Stimulated activated CD4-positive, alpha-beta T cell treated with anti-CD3 and anti-CD28 coated beads, Interleukin-12 subunit alpha, Interleukin-12 subunit beta, amount 100 ng/mL, for 4 hours (primary cell): ENCODE results near the gene C2CD5.
"Not testable (repeated sequence)": the region's sequence is repeated elsewhere in the genome, so short reads cannot be mapped to it uniquely, and the experiment has no call there.

Experiments used
- DNase-seq: peaks from one replicate; pipeline ENCODE4 v3.0.0-alpha.2; 2020

The C2CD5 gene

DNA sequence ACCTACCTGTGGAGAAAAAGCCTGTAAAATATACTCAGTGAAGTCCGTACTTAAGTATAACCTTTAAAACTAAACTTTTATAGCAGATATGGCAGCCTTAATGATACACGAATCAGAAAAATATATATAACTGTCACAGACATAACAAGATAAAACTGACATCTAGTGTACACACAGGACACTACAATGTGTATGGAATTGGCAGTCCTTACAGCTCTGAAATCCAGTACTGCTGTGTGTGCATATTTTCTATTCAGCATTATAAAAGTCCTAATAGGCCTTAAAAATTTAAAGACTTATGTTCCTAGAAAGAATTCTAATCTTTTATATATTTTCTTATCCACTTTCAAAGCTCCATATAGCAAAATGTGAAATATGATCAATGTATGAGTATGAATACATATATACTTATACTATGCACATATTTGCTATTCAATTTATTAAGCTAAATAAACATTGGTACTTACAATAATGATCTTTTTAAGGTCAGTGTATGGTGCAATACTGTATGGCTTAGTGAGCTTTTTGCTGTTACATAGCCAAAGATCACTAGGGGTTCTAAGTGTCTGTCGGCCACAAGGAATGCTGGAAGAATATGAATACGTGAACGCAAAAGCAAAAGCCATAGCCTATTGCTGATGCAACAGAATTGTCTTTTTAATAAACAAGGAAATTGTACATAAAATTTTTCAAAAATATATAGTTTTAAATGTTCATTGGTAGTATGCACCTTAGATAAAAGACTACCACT lies 69.2 kb downstream of the C2CD5 start:
- DNase-seq, result no peak

DNA sequence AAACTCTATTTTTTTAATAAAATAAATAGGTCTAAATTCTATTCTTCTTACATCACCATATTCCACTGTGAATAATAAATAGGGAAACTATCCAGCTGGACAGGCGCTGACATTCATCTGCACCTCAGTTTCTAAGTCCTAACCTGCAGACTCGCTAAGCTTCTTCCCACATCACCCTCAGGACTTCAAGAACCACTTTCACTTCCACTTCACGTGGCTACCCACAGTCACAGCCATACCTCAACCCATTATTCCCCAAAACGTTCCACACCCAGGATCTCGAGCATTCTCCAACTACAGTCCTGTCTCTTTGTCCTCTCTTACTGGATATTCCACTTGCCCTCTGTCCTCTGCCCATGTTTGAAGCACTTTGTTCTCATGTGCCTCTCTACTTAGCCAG lies 71.1 kb downstream of the C2CD5 start:
- DNase-seq, result no peak

DNA sequence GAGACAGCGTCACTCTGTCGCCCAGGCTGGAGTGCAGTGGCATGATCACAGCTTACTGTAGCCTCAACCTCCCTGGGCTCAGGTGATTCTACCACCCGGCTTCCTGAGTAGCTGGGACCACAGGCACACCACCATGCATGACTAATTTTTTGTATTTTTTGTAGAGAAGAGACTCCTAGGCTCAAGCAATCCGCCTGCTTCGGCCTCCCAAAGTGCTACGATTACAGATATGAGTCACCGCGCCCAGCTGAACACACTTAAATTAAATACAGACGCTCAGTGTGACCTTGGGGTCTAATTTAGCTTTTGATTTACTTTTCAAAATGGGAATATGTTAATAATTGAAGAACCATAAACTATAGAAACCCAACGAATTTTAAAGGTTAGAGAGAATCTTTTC lies 77.2 kb downstream of the C2CD5 start:
- DNase-seq, result no peak

DNA sequence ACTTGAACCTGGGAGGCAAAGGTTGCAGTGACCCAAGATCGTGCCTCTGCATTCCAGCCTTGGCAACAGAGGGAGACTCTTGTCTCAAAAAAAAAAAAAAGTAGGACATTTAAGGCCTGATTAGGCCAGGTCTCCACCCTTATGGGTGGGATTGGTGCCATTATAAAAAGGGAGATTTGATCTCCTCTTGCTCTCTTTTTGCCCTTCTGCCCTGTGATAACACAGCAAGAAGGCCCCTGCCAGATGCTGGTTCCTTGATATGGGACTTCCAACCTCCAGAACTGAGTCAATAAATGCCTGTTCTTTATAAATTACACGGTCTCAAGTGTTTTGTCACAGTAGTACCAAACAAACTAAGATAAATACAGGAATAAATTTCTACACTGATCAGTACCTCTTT lies 81.0 kb downstream of the C2CD5 start:
- no peak for DNase-seq

DNA sequence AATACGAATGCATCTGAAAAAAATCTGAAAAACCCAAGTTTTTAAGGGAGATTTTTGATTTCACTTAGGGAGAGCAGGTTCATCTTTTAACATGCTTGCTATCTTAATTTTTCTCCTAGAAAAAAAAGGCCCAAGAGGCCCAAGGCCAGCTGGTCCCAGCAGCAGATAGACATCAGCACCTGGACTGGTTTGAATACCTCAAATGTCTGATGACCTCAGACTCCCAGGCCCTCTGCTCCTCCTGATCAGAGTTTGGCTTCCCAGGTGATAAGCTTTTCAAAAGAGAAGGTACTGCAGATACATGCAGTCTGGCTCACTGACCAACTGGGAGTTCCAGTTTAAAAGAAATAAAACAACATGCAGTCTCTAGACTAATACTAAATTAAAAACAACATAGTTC lies 82.6 kb downstream of the C2CD5 start:
- no peak for DNase-seq

DNA sequence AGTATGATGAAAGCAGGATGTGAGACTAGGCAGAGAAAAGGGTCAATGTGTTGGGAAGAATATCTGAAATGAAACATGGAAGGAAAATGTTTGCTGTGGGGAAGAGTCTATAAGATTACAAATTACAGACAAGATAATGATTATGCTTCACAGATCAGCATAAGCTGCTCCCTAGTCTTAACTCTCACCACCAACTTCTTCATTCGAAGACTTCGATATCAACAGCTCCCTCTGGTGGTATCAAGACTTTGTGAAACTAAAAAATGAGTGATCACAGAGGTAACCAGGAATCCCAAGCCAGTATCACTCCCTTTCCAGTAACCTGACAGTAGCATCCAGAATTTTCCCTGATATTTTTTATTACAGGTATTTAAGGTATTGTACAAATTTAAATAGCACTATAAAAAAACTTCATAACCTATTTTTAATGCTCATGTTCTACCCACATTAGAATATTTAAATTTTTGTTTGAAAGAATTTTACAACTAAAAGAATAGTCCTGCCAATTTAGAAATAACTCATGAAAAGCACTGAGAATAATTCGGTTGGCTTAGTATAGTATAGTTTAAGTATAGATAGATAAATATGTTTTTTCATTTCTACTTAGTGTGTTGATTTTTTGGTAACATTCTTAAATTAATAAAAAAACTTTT lies 84.4 kb downstream of the C2CD5 start:
- no peak for DNase-seq

DNA sequence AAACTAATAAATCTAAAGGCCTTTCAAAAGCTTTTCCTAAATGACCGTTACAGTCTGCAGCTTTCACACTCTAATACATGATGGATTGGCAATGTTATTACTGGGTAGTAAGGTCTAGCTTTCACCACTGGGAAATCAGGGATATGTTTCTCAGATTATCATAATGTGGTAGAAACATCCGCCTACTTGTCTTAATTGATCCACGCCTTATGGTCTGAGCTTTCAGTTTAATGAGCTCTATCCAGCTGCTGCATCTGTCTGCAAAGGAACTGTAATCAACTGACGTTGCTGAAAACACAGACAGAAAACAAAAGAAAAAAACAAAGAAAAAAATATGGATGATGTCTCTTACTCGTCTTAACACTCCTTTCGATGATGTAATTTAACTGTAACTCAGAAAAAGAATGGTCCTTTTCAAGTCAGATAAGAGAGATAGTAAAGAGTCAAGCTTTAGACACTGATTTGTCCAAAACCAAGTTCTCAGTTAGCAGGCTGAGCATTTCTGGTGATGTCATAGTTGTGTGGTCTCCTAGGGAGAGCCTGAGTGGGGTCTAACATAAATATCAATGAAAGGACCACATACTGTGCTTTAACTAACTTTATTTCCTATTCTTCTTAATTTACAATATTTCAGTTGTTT lies 85.9 kb downstream of the C2CD5 start:
- no peak for DNase-seq

DNA sequence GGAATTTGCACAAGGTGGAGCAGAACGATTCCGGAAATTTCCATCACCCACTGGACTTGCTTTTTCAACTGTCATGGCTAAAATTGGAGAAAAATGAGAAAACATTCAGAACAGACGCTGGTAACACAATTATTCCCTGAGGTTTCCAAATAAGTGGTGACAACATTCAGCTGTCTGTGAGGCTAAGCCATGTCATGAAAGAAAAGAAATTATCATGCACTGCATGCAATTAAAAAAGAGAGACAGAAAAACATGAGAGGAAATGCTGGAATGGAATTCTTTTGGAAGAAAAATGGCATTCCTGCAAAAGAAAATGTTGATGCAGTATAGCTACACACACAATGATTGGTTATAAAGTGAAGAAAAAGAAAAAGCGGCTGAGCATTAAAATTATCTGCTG lies 87.3 kb downstream of the C2CD5 start:
- DNase-seq, result no peak

DNA sequence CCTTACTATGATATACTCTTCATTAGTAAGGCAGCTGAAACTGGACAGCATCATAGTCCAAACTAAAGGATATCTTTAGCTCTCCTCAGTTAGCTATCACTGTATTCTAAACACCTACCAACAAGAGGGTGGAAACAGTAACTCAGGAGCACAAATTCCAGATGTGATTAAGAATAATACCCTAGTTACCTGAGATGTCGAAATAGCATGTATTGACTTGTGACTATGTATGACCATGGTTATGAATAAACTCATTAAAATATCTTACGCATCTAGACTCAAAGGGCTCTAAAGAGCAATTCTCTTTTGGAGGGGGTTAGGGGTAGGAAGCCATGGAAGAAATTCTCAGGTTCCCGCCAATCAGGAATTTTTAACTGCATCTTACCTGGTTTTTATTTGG lies 90.8 kb downstream of the C2CD5 start:
- DNase-seq, result no peak

DNA sequence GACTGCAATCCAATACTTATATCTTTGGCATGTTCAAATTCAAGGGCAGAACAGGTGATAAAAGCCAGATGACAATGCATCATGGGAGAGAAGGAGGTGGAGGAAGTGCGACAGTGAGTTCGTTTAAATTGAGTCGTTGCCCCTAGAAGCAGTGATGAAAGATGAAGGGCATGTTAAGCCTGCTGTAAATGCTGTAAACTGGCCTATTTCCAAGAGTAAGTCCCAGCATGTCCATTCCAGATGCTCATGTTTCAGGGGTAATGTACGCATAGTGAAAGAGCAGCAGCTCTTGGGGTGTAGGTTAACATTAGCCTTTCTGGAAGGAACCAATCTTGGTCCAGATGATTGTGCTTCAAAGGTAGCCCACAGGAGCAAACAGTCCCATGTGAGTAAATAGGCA lies 97.1 kb downstream of the C2CD5 start:
- no peak for DNase-seq

DNA sequence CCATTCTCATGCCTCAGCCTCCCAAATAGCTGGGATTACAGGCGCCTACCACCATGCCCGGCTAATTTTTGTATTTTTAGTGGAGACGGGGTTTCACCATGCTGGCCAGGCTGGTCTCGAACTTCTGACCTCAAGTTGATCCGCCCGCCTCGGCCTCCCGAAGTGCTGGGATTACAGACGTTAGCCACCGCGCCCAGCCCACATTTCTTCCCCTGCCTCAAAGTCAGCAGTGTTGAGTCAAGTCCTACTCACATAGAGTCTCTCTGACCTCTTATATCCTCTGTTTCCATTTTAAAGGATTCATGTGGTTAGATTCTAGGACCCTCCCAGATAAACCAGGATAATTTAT lies 100.1 kb downstream of the C2CD5 start:
- not testable (repeated sequence) for DNase-seq

DNA sequence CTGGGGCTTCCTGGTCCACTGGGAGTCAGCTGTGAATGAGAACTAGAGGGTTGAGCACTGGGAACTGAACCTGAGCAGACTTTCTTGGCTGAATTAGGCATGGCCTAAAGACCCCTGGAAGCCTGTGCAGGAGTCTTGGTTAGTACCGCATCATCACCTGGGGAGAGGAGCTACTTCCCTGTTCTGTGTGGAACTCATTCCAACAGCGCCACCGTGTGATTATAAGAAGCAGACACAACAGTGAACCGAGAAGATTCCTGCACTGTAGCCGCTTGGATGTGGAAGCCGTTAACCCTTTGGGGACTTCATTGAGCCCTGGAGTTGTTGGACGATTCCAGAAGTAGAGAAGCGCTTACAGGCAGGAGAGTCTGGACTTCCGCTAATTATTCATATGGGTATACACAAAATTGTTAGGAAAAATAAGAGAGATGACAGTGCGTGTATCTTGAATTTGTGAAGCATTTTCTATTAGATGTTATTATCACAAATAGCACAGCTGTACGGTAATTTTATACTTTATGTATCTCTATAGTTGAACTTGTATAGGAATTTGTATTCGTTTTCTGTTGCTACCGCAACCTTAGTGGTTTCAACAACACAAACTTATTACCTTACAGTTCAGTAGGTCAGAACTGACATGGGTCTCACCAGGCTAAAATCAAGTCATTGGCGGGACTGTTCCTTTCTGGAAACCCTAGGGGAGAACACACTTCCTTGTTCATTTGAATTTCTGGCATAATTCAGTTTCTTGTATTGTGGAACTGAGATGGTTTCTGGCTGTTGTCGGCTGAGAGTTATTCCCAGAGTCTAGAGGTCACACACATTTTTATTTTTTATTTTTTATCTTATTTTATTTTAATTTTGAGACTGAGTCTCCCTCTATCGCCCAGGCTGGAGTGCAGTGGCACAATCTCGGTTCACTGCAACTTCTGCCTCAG lies 100.7 kb downstream of the C2CD5 start:
- DNase-seq, result peak; percentile 41

DNA sequence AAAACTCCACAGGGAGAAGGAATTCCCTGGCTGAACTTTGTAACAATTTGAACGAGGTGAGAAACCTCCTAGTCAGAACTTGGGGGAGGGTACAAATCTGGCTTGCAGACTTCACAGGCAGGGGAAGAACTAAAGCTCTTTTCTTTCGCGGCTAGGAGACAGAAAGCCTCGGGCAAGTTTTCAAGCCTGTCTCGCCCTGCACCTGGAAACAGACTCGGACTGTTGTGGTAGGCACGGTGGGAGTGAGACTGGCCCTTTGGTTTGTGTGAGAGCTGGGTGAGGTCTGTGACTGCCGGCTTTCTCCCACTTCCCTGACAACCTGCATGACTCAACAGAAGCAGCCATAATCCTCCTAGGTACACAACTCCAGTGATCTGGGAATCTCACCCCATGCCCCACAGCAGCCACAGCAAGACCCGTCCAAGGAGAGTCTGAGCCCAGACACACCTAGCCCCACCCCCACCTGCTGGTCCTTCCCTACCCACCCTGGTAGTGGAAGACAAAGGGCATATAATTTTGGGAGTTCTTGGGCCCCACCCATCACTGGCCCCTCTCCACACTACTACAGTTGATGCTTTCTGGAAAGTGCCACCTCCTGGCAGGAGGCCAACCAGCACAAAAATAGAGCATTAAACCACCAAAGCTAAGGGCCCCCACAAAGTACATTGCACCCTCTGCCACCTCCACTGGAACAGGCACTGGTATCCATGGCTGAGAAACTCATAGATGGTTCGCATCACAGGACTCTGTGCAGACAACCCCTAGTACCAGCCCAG lies 107.1 kb downstream of the C2CD5 start:
- no peak for DNase-seq

DNA sequence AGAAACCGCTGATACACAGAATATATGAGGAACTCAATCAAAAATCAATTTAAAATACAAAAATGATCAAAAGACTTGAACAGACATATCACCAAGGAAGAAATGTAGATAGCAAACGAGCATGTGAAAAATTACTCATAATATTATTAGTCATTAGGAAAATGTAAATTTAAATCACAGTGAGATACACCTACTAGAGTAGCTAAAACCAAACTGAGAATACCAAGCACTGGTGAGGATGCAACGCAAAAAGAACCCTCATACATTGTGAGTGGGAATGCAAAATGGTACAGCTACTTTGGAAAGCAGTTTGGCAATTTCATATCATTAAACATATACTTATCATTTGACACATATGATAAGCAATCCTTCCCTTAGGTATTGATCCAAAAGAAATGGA lies 108.8 kb downstream of the C2CD5 start:
- DNase-seq, result no peak

DNA sequence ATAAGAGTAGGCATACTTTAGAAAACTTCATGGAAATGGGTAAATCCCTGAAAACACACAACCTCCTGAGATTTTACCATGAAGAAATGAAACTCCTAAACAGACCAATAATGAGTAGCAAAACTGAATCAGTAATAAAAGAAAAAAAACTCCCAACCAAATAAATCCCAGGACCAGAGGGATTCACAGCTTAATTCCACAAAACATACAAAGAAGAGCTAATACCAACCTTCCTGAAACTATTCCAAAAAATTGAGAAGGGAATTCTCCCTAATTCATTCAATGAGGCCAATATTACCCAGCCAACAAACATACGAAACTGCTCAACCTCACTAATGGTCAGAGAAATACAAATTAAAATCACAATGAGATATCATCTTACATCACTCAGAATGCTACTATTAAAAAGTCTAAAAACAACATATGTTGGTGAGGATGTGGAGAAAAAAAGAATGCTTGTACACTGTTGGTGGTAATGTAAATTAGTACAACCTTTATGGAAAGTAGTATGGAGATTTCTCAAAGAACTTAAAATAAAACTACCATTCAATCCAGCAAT lies 112.6 kb downstream of the C2CD5 start:
- no peak for DNase-seq

DNA sequence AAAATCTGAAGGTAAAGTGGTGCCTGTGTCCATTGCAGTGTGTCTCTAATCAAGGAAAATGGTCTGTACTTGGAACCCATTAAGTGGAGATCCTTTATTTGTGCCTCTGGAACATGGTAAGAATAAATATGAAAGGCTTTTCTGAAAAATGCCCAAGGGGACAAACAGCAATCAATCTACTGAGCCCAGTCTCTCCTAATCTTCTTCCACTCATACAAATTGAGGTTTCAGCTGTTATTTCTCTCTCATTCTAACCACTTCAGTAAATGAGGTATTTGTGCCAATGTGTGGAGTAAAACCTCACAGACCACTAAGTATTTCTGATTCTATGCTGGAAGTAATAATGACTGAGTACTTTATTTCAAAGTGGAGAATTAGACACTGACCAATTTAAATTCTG lies 127.5 kb downstream of the C2CD5 start:
- no peak for DNase-seq

DNA sequence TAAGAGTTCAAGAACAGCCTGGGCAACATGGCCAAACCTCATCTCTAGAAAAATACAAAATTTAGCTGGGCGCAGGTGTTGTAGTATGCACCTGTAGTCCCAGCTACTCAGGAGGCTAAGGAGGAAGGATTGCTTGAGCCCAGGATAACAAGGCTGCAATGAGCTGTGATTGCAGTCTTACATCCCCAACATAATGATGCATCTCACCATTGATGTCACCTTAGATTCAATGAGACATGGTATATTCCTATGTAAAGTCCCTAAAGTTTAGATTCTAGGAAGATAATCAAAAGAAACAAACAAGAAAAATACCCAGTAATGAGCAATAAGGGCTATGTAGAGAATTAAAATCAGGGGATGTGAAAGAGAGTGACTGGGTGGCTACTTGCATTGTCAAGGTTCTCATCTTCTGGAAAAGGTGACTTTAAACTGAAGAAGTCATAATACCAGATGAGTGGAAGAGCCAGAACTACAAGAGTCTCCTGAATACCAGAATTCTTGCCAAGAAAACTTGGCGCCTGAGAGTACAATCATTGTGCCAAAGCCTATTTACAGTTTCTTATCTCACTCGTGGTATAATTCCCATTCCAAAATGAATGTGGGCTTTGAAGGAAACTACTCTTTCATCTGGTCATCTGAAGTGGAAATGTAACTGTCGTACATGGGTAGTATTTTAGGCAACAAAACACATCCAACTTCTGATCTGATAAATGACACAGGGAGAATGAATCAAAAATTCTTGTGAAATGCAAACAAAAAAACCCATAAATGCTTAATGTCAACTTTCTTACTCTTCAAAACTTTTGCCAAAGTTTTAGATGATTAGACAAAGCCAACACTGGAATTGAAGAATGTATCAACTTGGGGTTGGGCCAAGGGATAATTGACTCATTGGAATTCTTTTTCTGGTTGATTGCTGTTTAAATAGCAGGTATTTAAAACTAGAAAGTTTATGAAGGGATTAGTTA lies 128.7 kb downstream of the C2CD5 start:
- DNase-seq, result no peak

DNA sequence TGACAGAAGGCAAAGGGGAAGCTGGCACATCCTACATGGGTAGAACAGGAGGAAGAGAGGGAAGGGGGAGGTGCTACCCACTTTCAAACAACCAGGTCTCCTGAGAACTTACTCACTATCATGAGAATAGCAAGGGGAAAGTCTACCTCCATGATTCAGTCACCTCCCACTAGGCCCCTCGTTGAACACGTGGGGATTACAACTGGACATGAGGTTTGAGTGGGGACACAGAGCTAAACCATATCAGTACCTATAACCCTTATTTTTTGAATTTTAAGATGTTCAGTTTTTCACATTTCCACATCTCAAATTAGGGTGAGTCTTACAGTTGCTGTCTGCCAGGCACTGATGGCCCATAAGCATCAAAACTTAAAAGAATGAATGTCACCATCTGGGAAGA lies 129.6 kb downstream of the C2CD5 start:
- no peak for DNase-seq

DNA sequence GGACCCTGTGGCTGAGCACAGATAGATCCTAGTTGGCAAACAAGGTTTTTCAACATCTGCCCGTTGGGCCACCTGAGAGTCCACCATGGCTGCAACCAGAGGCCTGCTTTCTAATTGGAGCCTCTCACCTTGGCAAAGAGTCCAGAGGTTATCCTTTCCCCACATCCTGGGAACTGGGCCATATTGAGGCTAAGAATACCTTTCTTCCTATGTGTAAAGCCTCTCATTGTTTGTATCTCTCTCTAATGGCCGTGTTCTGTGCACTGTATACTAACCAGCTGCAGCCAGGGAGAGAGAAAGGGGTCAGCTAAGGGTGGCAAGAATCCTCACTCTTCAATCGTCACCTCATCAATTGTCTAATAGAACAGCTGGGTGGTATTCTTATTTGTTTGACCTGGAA lies 130.8 kb downstream of the C2CD5 start:
- no peak for DNase-seq

DNA sequence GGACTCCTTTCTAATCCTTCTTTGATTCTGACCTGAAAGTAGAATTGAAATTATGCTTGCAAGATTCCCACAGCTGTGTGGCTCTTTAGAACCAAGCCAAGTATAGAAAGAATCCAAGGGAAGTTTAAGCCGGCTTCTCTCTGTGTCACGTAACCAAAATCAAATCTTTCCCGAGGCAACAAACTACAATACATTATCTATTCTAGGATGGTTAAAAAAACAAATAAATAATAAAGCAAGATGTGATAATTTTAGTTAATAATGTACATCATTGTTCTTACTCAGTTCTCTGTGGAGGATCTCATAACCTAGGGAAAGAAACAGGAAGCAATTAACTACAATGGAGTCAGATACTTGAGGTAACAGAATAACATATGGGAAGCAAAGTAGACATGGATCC lies 131.8 kb downstream of the C2CD5 start:
- DNase-seq, result no peak

DNA sequence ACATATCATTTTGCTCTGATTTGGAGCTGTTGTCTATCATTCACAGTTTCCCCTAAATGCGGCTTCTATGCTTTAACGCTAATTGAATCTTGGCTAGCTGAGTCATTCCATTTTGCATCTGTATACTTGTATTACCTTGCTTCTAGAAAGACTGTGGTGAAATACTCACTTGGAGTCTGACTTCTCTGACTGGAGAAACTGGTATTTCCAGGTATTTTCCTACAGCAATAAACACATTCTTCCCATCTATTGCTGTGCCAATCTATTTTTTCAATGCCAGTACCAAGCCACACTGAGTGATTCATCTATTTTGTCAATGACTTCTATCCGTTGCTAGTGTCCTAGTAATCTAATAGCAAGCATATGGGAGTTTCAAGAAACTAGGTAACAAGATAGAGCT lies 133.9 kb downstream of the C2CD5 start:
- no peak for DNase-seq
